GM23338 (cell line): Measurements from ENCODE around the gene ZNF217. TPM values are rescaled to one million over a fixed set of nuclear protein-coding genes. Genes with fewer than 3 reads are reported as not detected.

Source experiments
- ATAC-seq: fragments of 200-7000 bp; cut with Tn5 transposase; 3 replicates; pipeline ENCODE4 v1.9.1; 2020
- DNase-seq: peaks from one replicate; pipeline ENCODE4 v3.0.0-alpha.2; 2015; ENCODE audit warnings: low spot score
- H2AFZ ChIP-seq: fragments of 200-600 bp; sonication (generic); 2 replicates; pipeline ENCODE4 v1.8.0; 2016; ENCODE audit warnings: antibody characterized with exemption, mild to moderate bottlenecking, moderate library complexity
- H3F3A ChIP-seq: fragments of 200-600 bp; sonication (generic); replicated peaks from 2 replicates; pipeline ENCODE4 v1.8.0; 2017; ENCODE audit warnings: antibody characterized with exemption, mixed run types, low read depth
- H3K27ac ChIP-seq: fragments of 200-600 bp; sonication (generic); 2 replicates; pipeline ENCODE4 v1.6.1; 2016; ENCODE audit warnings: low read depth
- H3K27me3 ChIP-seq: fragments of 200-600 bp; sonication (generic); 2 replicates; pipeline ENCODE4 v1.8.0; 2016; ENCODE audit warnings: mild to moderate bottlenecking, mixed run types, moderate library complexity; ENCODE audit not compliant: insufficient read depth
- H3K36me3 ChIP-seq: fragments of 200-600 bp; sonication (generic); 2 replicates; pipeline ENCODE4 v1.8.0; 2016; ENCODE audit warnings: mild to moderate bottlenecking; ENCODE audit not compliant: insufficient read depth
- H3K4me1 ChIP-seq: fragments of 200-600 bp; sonication (generic); 2 replicates; pipeline ENCODE4 v1.8.0; 2016; ENCODE audit warnings: mild to moderate bottlenecking, moderate library complexity; ENCODE audit not compliant: insufficient read depth
- H3K4me2 ChIP-seq: fragments of 200-600 bp; sonication (generic); 2 replicates; pipeline ENCODE4 v1.7.1; 2017; ENCODE audit warnings: mixed run types
- H3K4me3 ChIP-seq: fragments of 200-600 bp; sonication (generic); 2 replicates; pipeline ENCODE4 v1.6.1; 2016; ENCODE audit warnings: mixed run types
- H3K79me2 ChIP-seq: fragments of 200-600 bp; sonication (generic); replicated peaks from 2 replicates; pipeline ENCODE4 v1.8.0; 2017; ENCODE audit warnings: mild to moderate bottlenecking; ENCODE audit not compliant: insufficient read depth
- H3K9me2 ChIP-seq: fragments of 200-600 bp; sonication (generic); 2 replicates; pipeline ENCODE4 v1.8.0; 2017; ENCODE audit not compliant: insufficient read depth
- H4K20me1 ChIP-seq: fragments of 200-600 bp; sonication (generic); replicated peaks from 2 replicates; pipeline ENCODE4 v1.8.0; 2017; ENCODE audit warnings: mild to moderate bottlenecking; ENCODE audit not compliant: insufficient read depth
- H3K27ac Mint-ChIP-seq: 2 replicates; pipeline ENCODE4 v1.8.0; 2020; ENCODE audit warnings: inconsistent platforms, mild to moderate bottlenecking, moderate library complexity, mixed read lengths
- H3K27me3 Mint-ChIP-seq: 3 replicates; pipeline ENCODE4 v1.8.0; 2022; ENCODE audit warnings: low read depth, mild to moderate bottlenecking, moderate library complexity, mixed read lengths, inconsistent platforms; ENCODE audit not compliant: insufficient read depth, poor library complexity
- H3K36me3 Mint-ChIP-seq: 3 replicates; pipeline ENCODE4 v1.8.0; 2021; ENCODE audit warnings: low read depth, mild to moderate bottlenecking, inconsistent platforms, moderate library complexity, mixed read lengths
- H3K4me1 Mint-ChIP-seq: 3 replicates; pipeline ENCODE4 v1.8.0; 2020; ENCODE audit warnings: mild to moderate bottlenecking, inconsistent platforms, mixed read lengths
- H3K4me3 Mint-ChIP-seq: 3 replicates; pipeline ENCODE4 v1.8.0; 2021; ENCODE audit warnings: moderate library complexity, mild to moderate bottlenecking, inconsistent platforms, mixed read lengths
- H3K9me3 Mint-ChIP-seq: 3 replicates; pipeline ENCODE4 v1.8.0; 2020; ENCODE audit warnings: moderate library complexity, mild to moderate bottlenecking, inconsistent platforms, mixed read lengths
- CREB1 ChIP-seq: fragments of 250-450 bp; sonication (Bioruptor Pico); IDR thresholded peaks from 2 replicates; pipeline ENCODE4 v1.5.0; 2020; ENCODE audit warnings: low read depth, mild to moderate bottlenecking, moderate library complexity
- CTCF ChIP-seq, 2 experiments: fragments of 200-600 bp in 1 of 2; sonication (generic) in 1 of 2; conservative IDR thresholded peaks; 2 replicates each; pipeline versions ENCODE4 v1.5.1 to v1.6.1; 2016 to 2017; ENCODE audit warnings: antibody characterized with exemption in 2 of 2, low read depth in 2 of 2, mild to moderate bottlenecking in 2 of 2, moderate library complexity in 1 of 2
- ETS1 ChIP-seq: IDR thresholded peaks from 2 replicates; pipeline ENCODE4 v1.6.1; 2016; ENCODE audit warnings: antibody characterized with exemption
- EZH2 ChIP-seq: fragments of 200-600 bp; sonication (generic); IDR thresholded peaks from one replicate; pipeline ENCODE4 v1.8.0; 2017; ENCODE audit warnings: antibody characterized with exemption, mild to moderate bottlenecking, low read depth; ENCODE audit not compliant: unreplicated experiment
- EZH2phosphoT487 ChIP-seq: fragments of 200-600 bp; sonication (generic); IDR thresholded peaks from one replicate; pipeline ENCODE4 v1.8.1; 2018; ENCODE audit warnings: antibody characterized with exemption; ENCODE audit not compliant: unreplicated experiment
- JUNB ChIP-seq: IDR thresholded peaks from one replicate; pipeline ENCODE4 v1.6.1; 2016; ENCODE audit warnings: antibody characterized with exemption; ENCODE audit not compliant: unreplicated experiment
- POLR2AphosphoS5 ChIP-seq: IDR thresholded peaks from 2 replicates; pipeline ENCODE4 v1.6.1; 2016; ENCODE audit warnings: antibody characterized with exemption, low read depth
- REST ChIP-seq: IDR thresholded peaks from one replicate; pipeline ENCODE4 v1.6.1; 2018; ENCODE audit warnings: antibody characterized with exemption; ENCODE audit not compliant: unreplicated experiment
- STAT1 ChIP-seq: IDR thresholded peaks from one replicate; pipeline ENCODE4 v1.6.1; 2016; ENCODE audit warnings: antibody characterized with exemption; ENCODE audit not compliant: unreplicated experiment
- ZNF114 ChIP-seq: fragments of 250-450 bp; sonication (Bioruptor Pico); IDR thresholded peaks from 2 replicates; pipeline ENCODE4 v1.5.0; 2020; ENCODE audit warnings: mild to moderate bottlenecking, moderate library complexity
- ZNF331 ChIP-seq: fragments of 250-450 bp; sonication (Bioruptor Pico); IDR thresholded peaks from 2 replicates; pipeline ENCODE4 v1.5.0; 2020; ENCODE audit warnings: low read depth, mild to moderate bottlenecking, moderate library complexity
- ZNF462 ChIP-seq: fragments of 250-450 bp; sonication (Bioruptor Pico); IDR thresholded peaks from 2 replicates; pipeline ENCODE4 v1.5.0; 2020; ENCODE audit warnings: mild to moderate bottlenecking, moderate library complexity
- polyA plus RNA-seq: library from polyadenylated mRNA; unstranded; fragments of >200 nt; fragmentation: Nextera tagmentation; extraction: Ambion mirVana; gene quantifications from 2 replicates; pipeline ENCODE4 v1.2.1, GENCODE V29; 2016
- total RNA-seq: library from RNA; depleted of rRNA; stranded (reverse); fragments of >200 nt; shearing (Covaris generic); gene quantifications from 2 replicates; pipeline ENCODE4 v1.2.3, GENCODE V29; 2014

The ZNF217 gene
- total and polyA plus RNA-seq, 2 experiments from 2014 or later = 32.8 to 78.0 TPM

- no peak for TF ChIP-seq ZNF462 (CRISPR knock-in tag)
- TF ChIP-seq JUNB = no peak
Observed at GRCh38 chr20:53626584-53626983, 32.9 kb upstream of the ZNF217 start (continued).

- ATAC-seq = no peak
- Histone ChIP-seq H3K27ac (no peak overlapping the region), H3K27me3 (no peaks in the 10 kb centered on the region), H2AFZ (no peak overlapping the region), H3K36me3 (no peaks in the 10 kb centered on the region), H3K9me2 (no peaks in the 10 kb centered on the region), H3K4me2 (no peak overlapping the region), H3K79me2 (no peaks in the 10 kb centered on the region), H3F3A (no peaks in the 10 kb centered on the region), H3K4me1 (peaks cover 27% of the 10 kb centered on the region), H4K20me1 (no peaks in the 10 kb centered on the region), H3K4me3 (no peak overlapping the region)
- peaks cover 4% of the 10 kb centered on the region for H3K27me3 Mint-ChIP-seq
- no peaks in the 10 kb centered on the region for H3K9me3 Mint-ChIP-seq
- H3K27ac Mint-ChIP-seq = no peak overlapping the region; the same call in 1 of the 2 replicates
- no peaks in the 10 kb centered on the region for H3K36me3 Mint-ChIP-seq
- no peak overlapping the region for H3K4me3 Mint-ChIP-seq
- H3K4me1 Mint-ChIP-seq = peaks cover 24% of the 10 kb centered on the region
- no peak for DNase-seq
- no peak for TF ChIP-seq JUNB
- no peak for TF ChIP-seq POLR2AphosphoS5
- no peak for TF ChIP-seq CTCF (conservative IDR thresholded peaks at IDR 0.05; ENCODE audit: low read depth in 2 of 2)
- TF ChIP-seq EZH2phosphoT487 = no peak
- TF ChIP-seq ZNF331 (CRISPR knock-in tag) = no peak
- TF ChIP-seq ETS1 = no peak
- no peak for TF ChIP-seq ZNF114 (CRISPR knock-in tag)
- no peak for TF ChIP-seq REST
- TF ChIP-seq CREB1 = no peak
- no peak for TF ChIP-seq EZH2
- no peak for TF ChIP-seq STAT1
Observed at GRCh38 chr20:53625311-53626129, 31.9 kb upstream of the ZNF217 start.
